SU-DHL-6 (cell line): ENCODE results near the gene FAM3D.

Experiments
- H2AFZ ChIP-seq: fragments of 200-600 bp; sonication (generic); 2 replicates; pipeline ENCODE4 v1.6.1; 2014; ENCODE audit warnings: low read depth, mild to moderate bottlenecking, moderate library complexity, mixed read lengths, antibody characterized with exemption, low read length; ENCODE audit not compliant: severe bottlenecking
- H3F3A ChIP-seq: fragments of 200-600 bp; shearing (Covaris generic); 2 replicates; pipeline ENCODE4 v1.6.0; 2016; ENCODE audit warnings: antibody characterized with exemption, mild to moderate bottlenecking; ENCODE audit not compliant: insufficient read depth
- H3K27ac ChIP-seq: fragments of 200-600 bp; sonication (generic); 2 replicates; pipeline ENCODE4 v1.5.1; 2016; ENCODE audit warnings: low read depth, mild to moderate bottlenecking, low read length, moderate library complexity, mixed read lengths
- H3K27me3 ChIP-seq: fragments of 200-600 bp; sonication (generic), shearing (Covaris generic); 2 replicates; pipeline ENCODE4 v1.6.0; 2014; ENCODE audit warnings: mild to moderate bottlenecking, low read length
- H3K36me3 ChIP-seq: fragments of 200-600 bp; sonication (generic); 2 replicates; pipeline ENCODE4 v1.6.1; 2014; ENCODE audit warnings: mild to moderate bottlenecking, low read length, mixed read lengths
- H3K4me2 ChIP-seq: fragments of 300-600, 200-600 bp; shearing (Covaris generic), sonication (generic); 2 replicates; pipeline ENCODE4 v1.6.0; 2014; ENCODE audit warnings: low read length, low read depth, mild to moderate bottlenecking; ENCODE audit not compliant: poor library complexity, severe bottlenecking
- H3K4me3 ChIP-seq: fragments of 200-600 bp; sonication (generic); 2 replicates; pipeline ENCODE4 v1.5.1; 2014; ENCODE audit warnings: antibody characterized with exemption, low read length, mild to moderate bottlenecking, mixed read lengths; ENCODE audit not compliant: insufficient read depth, poor library complexity, severe bottlenecking
- H3K79me2 ChIP-seq: fragments of 200-600 bp; sonication (generic); 2 replicates; pipeline ENCODE4 v1.6.1; 2014; ENCODE audit warnings: mild to moderate bottlenecking, low read length, moderate library complexity; ENCODE audit not compliant: insufficient read depth
- H3K9ac ChIP-seq: fragments of 200-600 bp; sonication (generic); 2 replicates; pipeline ENCODE4 v1.7.0; 2014; ENCODE audit warnings: mild to moderate bottlenecking, low read length
- H3K9me2 ChIP-seq: fragments of 200-600 bp; sonication (generic); replicated peaks from 2 replicates; pipeline ENCODE4 v1.6.1; 2014; ENCODE audit warnings: low read length; ENCODE audit not compliant: insufficient read depth
- H3K9me3 ChIP-seq: fragments of 200-600 bp; sonication (generic); 2 replicates; pipeline ENCODE4 v1.6.1; 2014; ENCODE audit warnings: low read length, mixed read lengths; ENCODE audit not compliant: insufficient read depth
- H4K20me1 ChIP-seq: fragments of 200-600 bp; sonication (generic); 2 replicates; pipeline ENCODE4 v1.6.1; 2014; ENCODE audit warnings: low read depth, mild to moderate bottlenecking, antibody characterized with exemption, low read length, moderate library complexity, mixed read lengths
- CTCF ChIP-seq: fragments of 200-600 bp; sonication (generic); IDR thresholded peaks from one replicate; pipeline ENCODE4 v1.5.1; 2017; ENCODE audit warnings: antibody characterized with exemption, mild to moderate bottlenecking, low read length, moderate library complexity; ENCODE audit not compliant: insufficient read depth, poor library complexity, severe bottlenecking
- EZH2phosphoT487 ChIP-seq: fragments of 200-600 bp; sonication (generic), shearing (Covaris generic); conservative IDR thresholded peaks from 2 replicates; pipeline ENCODE4 v1.6.1; 2018; ENCODE audit warnings: mild to moderate bottlenecking, antibody characterized with exemption, low read length, moderate library complexity, mixed read lengths

FAM3D gene

GRCh38 chr3:58638591-58638990 lies 28.0 kb downstream of the FAM3D start:
- H2AFZ ChIP-seq, result no peak overlapping the region

GRCh38 chr3:58637509-58637908 lies 29.1 kb downstream of the FAM3D start:
- Histone ChIP-seq H3K9me3 (no peaks in the 10 kb centered on the region), H3K79me2 (no peaks in the 10 kb centered on the region), H3K4me3 (no peak overlapping the region), H2AFZ (no peak overlapping the region), H3F3A (no peaks in the 10 kb centered on the region), H3K27me3 (no peaks in the 10 kb centered on the region), H3K36me3 (no peaks in the 10 kb centered on the region), H3K27ac (no peak overlapping the region), H4K20me1 (no peaks in the 10 kb centered on the region), H3K9ac (no peak overlapping the region), H3K9me2 (no peaks in the 10 kb centered on the region), H3K4me2 (no peak overlapping the region)
- TF ChIP-seq EZH2phosphoT487 (no peak), CTCF (no peak)

More at GRCh38 chr3:58638591-58638990, 28.0 kb downstream of the FAM3D start:
- no peak for TF ChIP-seq EZH2phosphoT487
- no peak for TF ChIP-seq CTCF
- Histone ChIP-seq H3K4me3 (no peak overlapping the region), H3F3A (no peaks in the 10 kb centered on the region), H3K9me3 (no peaks in the 10 kb centered on the region), H3K79me2 (no peaks in the 10 kb centered on the region), H3K4me2 (no peak overlapping the region), H4K20me1 (no peaks in the 10 kb centered on the region), H3K27me3 (no peaks in the 10 kb centered on the region), H3K9ac (no peak overlapping the region), H3K36me3 (no peaks in the 10 kb centered on the region), H3K9me2 (no peaks in the 10 kb centered on the region), H3K27ac (no peak overlapping the region)

GRCh38 chr3:58635371-58636285 lies 30.9 kb downstream of the FAM3D start:
- H3K9me3 ChIP-seq, result no peaks in the 10 kb centered on the region
- H2AFZ ChIP-seq, result no peak overlapping the region
- H3K36me3 ChIP-seq, result no peaks in the 10 kb centered on the region
- H4K20me1 ChIP-seq, result no peaks in the 10 kb centered on the region
- no peaks in the 10 kb centered on the region for H3K9me2 ChIP-seq
- no peaks in the 10 kb centered on the region for H3K27me3 ChIP-seq
- no peak overlapping the region for H3K27ac ChIP-seq
- no peaks in the 10 kb centered on the region for H3K79me2 ChIP-seq
- H3K4me3 ChIP-seq, result no peak overlapping the region
- TF ChIP-seq EZH2phosphoT487, result no peak
- no peaks in the 10 kb centered on the region for H3F3A ChIP-seq
- no peak overlapping the region for H3K9ac ChIP-seq
- H3K4me2 ChIP-seq, result no peak overlapping the region

- Histone ChIP-seq H3K9me2 (no peaks in the 10 kb centered on the region), H3K27ac (no peak overlapping the region), H3K9ac (no peak overlapping the region), H3K9me3 (no peaks in the 10 kb centered on the region), H4K20me1 (no peaks in the 10 kb centered on the region), H3K4me3 (no peak overlapping the region), H3K36me3 (no peaks in the 10 kb centered on the region), H3K4me2 (no peak overlapping the region), H3K27me3 (no peaks in the 10 kb centered on the region), H3K79me2 (no peaks in the 10 kb centered on the region), H2AFZ (no peak overlapping the region), H3F3A (no peaks in the 10 kb centered on the region)
- no peak for TF ChIP-seq EZH2phosphoT487
- TF ChIP-seq CTCF, result no peak
Measured at GRCh38 chr3:58633157-58633865, 33.3 kb downstream of the FAM3D start.
